ENCODE results near the gene ANXA6. TPM values are rescaled to one million over a fixed set of nuclear protein-coding genes. Genes with fewer than 3 reads are reported as not detected.

The ANXA6 gene
- polyA plus RNA-seq, 1 donor (not counting 4 experiments of a cell fraction or from before 2014, with no cell fraction given): 37.0 TPM

GRCh38 chr5:151074557-151074956 is 83.0 kb downstream of the ANXA6 start:
- peaks cover 76% of the 10 kb centered on the region for H3K79me2 ChIP-seq (ENCODE audit: control insufficient read depth, insufficient read depth, low read length)
- H3K27me3 ChIP-seq (ENCODE audit: control insufficient read depth, extremely low read depth, insufficient read depth, low read length): no peaks in the 10 kb centered on the region
- TF ChIP-seq EZH2 (IDR thresholded peaks at IDR 0.05; ENCODE audit: low read length) (no peak), CTCF (optimal IDR thresholded peaks at IDR 0.05 in 1 of 3, IDR thresholded peaks at IDR 0.05 in 1 of 3, conservative IDR thresholded peaks at IDR 0.05 in 1 of 3; ENCODE audit: extremely low read depth in 1 of 3, insufficient read depth in 2 of 3, low read length in 3 of 3) (no peak)
- no peak overlapping the region for H3K4me2 ChIP-seq (ENCODE audit: control insufficient read depth, extremely low read depth, insufficient read depth, low read depth, low read length)
- peaks cover 20 to 23% of the 10 kb centered on the region in 2 experiments for H3K36me3 ChIP-seq (ENCODE audit: control insufficient read depth in 2 of 2, extremely low read depth in 1 of 2, insufficient read depth in 2 of 2, low read length in 2 of 2)
- peaks cover 2% of the 10 kb centered on the region for H3K9me3 ChIP-seq (ENCODE audit: control insufficient read depth, low read depth, low read length)
- H4K20me1 ChIP-seq (ENCODE audit: control insufficient read depth, extremely low read depth, insufficient read depth, low read length): no peaks in the 10 kb centered on the region
- FAIRE-seq: no peak
- H3K9me1 ChIP-seq (ENCODE audit: control insufficient read depth, extremely low read depth, insufficient read depth, low read length): peaks cover 2% of the 10 kb centered on the region
- dilution Hi-C loops (cut with MboI; ENCODE audit: extremely low pct_ligation_motif_present, low sequenced_read_pairs): no loop called here
- H3K9ac ChIP-seq (ENCODE audit: control insufficient read depth, extremely low read depth, insufficient read depth, low read length): no peak overlapping the region
- no peak for DNase-seq (ENCODE audit: low read depth, low spot score)
- H3K27ac ChIP-seq (ENCODE audit: control insufficient read depth, insufficient read depth, low read length): peak overlapping the region; percentile 37
- no peak overlapping the region for H2AFZ ChIP-seq (ENCODE audit: control insufficient read depth, low read length)
- no peak overlapping the region for H3K4me3 ChIP-seq (ENCODE audit: control insufficient read depth in 2 of 3, extremely low read depth in 1 of 3, insufficient read depth in 2 of 3, low read depth in 1 of 3, low read length in 3 of 3)
- peaks cover 47% of the 10 kb centered on the region for H3K4me1 ChIP-seq (ENCODE audit: control insufficient read depth, extremely low read depth, insufficient read depth, low read length)

- no peaks in the 10 kb centered on the region for H3K9me1 ChIP-seq (ENCODE audit: control insufficient read depth, extremely low read depth, insufficient read depth, low read length)
- H4K20me1 ChIP-seq (ENCODE audit: control insufficient read depth, extremely low read depth, insufficient read depth, low read length): peaks cover 1% of the 10 kb centered on the region
- H3K9me3 ChIP-seq (ENCODE audit: control insufficient read depth, low read depth, low read length): peaks cover 2% of the 10 kb centered on the region
- H3K27ac ChIP-seq (ENCODE audit: control insufficient read depth, insufficient read depth, low read length): peak overlapping the region; percentile 71
- H3K27me3 ChIP-seq (ENCODE audit: control insufficient read depth, extremely low read depth, insufficient read depth, low read length): no peaks in the 10 kb centered on the region
- no peak for TF ChIP-seq EZH2 (IDR thresholded peaks at IDR 0.05; ENCODE audit: low read length)
- TF ChIP-seq CTCF (optimal IDR thresholded peaks at IDR 0.05 in 1 of 3, IDR thresholded peaks at IDR 0.05 in 1 of 3, conservative IDR thresholded peaks at IDR 0.05 in 1 of 3; ENCODE audit: extremely low read depth in 1 of 3, insufficient read depth in 2 of 3, low read length in 3 of 3): no peak
- peak overlapping the region; percentile 18 for H3K9ac ChIP-seq (ENCODE audit: control insufficient read depth, extremely low read depth, insufficient read depth, low read length)
- DNase-seq (ENCODE audit: low read depth, low spot score) (no peak), FAIRE-seq (no peak)
- dilution Hi-C loops (cut with MboI; ENCODE audit: extremely low pct_ligation_motif_present, low sequenced_read_pairs): no loop called here
- H3K4me3 ChIP-seq (ENCODE audit: control insufficient read depth in 2 of 3, extremely low read depth in 1 of 3, insufficient read depth in 2 of 3, low read depth in 1 of 3, low read length in 3 of 3): no peak overlapping the region
- no peak overlapping the region for H2AFZ ChIP-seq (ENCODE audit: control insufficient read depth, low read length)
- H3K4me1 ChIP-seq (ENCODE audit: control insufficient read depth, extremely low read depth, insufficient read depth, low read length): peaks cover 36% of the 10 kb centered on the region
- no peak overlapping the region for H3K4me2 ChIP-seq (ENCODE audit: control insufficient read depth, extremely low read depth, insufficient read depth, low read depth, low read length)
- peaks cover 76% of the 10 kb centered on the region for H3K79me2 ChIP-seq (ENCODE audit: control insufficient read depth, insufficient read depth, low read length)
- peaks cover 15 to 27% of the 10 kb centered on the region in 2 experiments for H3K36me3 ChIP-seq (ENCODE audit: control insufficient read depth in 2 of 2, extremely low read depth in 1 of 2, insufficient read depth in 2 of 2, low read length in 2 of 2)
Observed at GRCh38 chr5:151073280-151073679, 84.3 kb downstream of the ANXA6 start.
